Activated naive CD8-positive, alpha-beta T cell treated with anti-CD3 and anti-CD28 coated beads, Interleukin-2, amount 50 U/mL, for 24 hours (primary cell): ENCODE results near the gene NCOA6.

Experiments
- ATAC-seq: fragments of 150-1000 bp; cut with Tn5 transposase; one replicate; pipeline ENCODE4 v1.10.0; 2021
- DNase-seq: peaks from one replicate; pipeline ENCODE4 v3.0.0; 2021
- H3K27ac Mint-ChIP-seq: one replicate; pipeline ENCODE4 v1.8.0; 2021; ENCODE audit warnings: mild to moderate bottlenecking, mixed read lengths
- H3K27me3 Mint-ChIP-seq: one replicate; pipeline ENCODE4 v1.8.0; 2021; ENCODE audit warnings: mixed read lengths
- H3K36me3 Mint-ChIP-seq: one replicate; pipeline ENCODE4 v1.8.0; 2021; ENCODE audit warnings: low read depth, mixed read lengths
- H3K4me1 Mint-ChIP-seq: one replicate; pipeline ENCODE4 v1.8.0; 2021; ENCODE audit warnings: mixed read lengths
- H3K4me3 Mint-ChIP-seq: one replicate; pipeline ENCODE4 v1.8.0; 2021; ENCODE audit warnings: mild to moderate bottlenecking, moderate library complexity, mixed read lengths
- H3K9me3 Mint-ChIP-seq: one replicate; pipeline ENCODE4 v1.8.0; 2021; ENCODE audit warnings: mixed read lengths

The NCOA6 gene

DNA sequence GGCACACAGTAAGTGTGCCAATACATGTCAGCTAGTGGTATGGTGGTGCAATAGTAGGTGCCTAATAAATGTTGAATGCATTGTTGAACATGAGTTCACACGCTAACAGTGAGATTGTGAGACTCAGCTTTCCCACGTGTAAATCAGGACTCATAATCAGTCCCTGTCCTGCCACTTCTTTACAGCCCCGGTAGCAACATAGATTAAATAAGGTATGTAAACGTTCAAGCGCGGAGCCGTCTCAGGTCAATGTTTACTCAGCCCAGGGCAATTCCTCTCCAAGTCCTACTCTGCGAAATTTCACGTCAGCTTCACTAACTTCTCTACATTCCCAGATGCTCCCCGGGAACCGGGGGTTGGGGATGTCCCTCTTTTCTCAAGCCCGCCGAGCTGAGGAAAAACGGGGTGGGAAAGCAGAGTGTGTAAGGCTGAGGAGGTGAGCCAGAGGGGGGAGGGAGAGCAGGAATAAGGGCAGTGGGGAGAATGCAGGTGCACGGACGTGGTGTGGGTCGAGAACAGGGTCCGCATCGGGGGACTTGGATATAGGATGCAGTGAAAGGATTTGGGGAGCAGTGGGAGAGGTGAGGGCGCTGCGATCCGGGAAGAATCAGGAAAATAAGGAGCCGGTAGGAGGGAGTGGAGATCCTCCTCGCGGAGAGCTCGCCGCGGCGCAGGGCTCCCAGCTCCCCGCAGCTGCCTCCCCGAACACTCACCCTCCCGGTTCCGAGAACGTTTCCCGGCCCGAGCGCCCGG lies 121.9 kb downstream of the NCOA6 start:
- no peak for ATAC-seq
- Mint-ChIP-seq H3K9me3 (no peaks in the 10 kb centered on the region), H3K4me3 (peak overlapping the region; percentile 86), H3K36me3 (no peaks in the 10 kb centered on the region), H3K27ac (peak overlapping the region; percentile 76), H3K4me1 (peaks cover 17% of the 10 kb centered on the region), H3K27me3 (peaks cover 12% of the 10 kb centered on the region)
- no peak for DNase-seq

DNA sequence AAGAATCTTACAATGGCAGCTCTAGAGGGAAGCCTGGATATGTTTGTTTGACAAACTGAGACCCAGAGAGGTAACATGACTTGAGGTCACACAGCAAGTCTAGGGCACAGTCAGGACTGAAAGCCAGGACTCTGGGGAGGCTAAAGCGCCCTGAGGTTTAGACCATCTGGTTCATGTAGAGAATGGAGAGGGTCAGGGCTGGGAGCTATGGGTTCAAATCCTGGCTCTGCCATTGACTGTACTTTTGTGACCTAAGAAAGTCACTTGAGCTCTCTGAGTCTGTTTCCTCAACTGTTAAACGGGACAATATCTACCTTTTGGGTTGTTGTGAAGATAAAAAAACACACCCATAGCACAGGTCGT lies 122.4 kb downstream of the NCOA6 start:
- Mint-ChIP-seq H3K27ac (peak overlapping the region; percentile 76), H3K36me3 (no peaks in the 10 kb centered on the region), H3K4me1 (peaks cover 12% of the 10 kb centered on the region), H3K9me3 (no peaks in the 10 kb centered on the region), H3K4me3 (peak overlapping the region; percentile 86), H3K27me3 (peaks cover 12% of the 10 kb centered on the region)
- ATAC-seq (no peak), DNase-seq (no peak)

DNA sequence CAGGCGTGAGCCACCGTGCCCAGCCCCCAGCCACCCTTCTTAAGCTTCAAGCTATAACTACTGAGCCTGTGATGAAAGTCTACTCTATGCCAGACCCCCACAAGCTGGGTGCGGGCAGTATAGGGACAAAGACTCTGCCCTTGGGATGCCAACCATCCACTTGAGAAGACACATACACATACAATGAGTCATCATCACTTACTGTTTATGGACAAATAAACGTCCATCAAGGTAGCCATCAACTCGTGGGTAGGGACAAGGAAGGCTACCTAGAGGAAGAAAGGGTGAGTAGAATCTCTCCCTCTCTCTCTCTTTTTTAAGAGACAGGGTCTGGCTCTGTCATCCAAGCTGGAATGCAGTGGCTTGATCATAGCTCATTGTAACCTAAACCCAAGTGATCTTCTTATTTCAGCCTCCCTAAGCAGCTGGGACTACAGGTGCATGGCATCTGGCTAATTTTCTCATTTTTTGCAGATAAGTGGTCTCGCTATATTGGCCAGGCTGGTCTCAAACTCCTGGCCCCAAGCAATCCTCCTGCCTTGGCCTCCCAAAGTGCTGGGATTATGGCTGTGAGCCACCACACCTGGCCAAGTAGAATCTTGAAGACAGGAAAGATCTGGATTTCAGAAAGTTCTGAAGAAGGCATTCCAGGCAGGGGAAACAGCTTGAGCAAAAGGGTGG lies 123.9 kb downstream of the NCOA6 start:
- no peak for ATAC-seq
- no peak overlapping the region for H3K27ac Mint-ChIP-seq

DNA sequence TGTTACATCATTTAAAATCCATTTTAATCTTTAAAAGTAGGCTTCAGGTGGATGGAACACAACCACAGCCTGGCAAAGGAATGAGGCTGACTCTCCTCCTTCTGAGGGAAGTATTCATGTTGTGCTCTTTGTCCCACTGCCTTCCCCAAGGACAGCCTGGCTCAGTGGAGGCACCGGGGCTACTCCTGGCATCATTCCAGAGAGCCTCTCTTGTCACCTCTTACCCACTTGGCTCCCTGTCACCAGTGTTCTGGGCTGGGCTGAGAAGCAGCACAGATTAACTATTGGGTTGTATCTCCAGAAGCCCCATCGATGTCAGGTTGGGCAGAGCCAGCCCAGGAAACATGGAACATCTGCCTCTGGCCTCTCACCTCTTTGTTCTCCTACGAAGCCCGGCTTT lies 132.0 kb downstream of the NCOA6 start:
- H3K27ac Mint-ChIP-seq, result no peak overlapping the region
- no peaks in the 10 kb centered on the region for H3K27me3 Mint-ChIP-seq
- DNase-seq, result no peak
- no peaks in the 10 kb centered on the region for H3K36me3 Mint-ChIP-seq
- no peaks in the 10 kb centered on the region for H3K9me3 Mint-ChIP-seq
- no peak overlapping the region for H3K4me3 Mint-ChIP-seq
- no peak for ATAC-seq
- H3K4me1 Mint-ChIP-seq, result no peaks in the 10 kb centered on the region

More for the DNA sequence above, 123.9 kb downstream of the NCOA6 start:
- Mint-ChIP-seq H3K4me3 (no peak overlapping the region), H3K36me3 (no peaks in the 10 kb centered on the region), H3K27me3 (peaks cover 12% of the 10 kb centered on the region), H3K4me1 (peaks cover 10% of the 10 kb centered on the region), H3K9me3 (no peaks in the 10 kb centered on the region)
- DNase-seq, result no peak

GRCh38 chr20:34691838-34692237 lies 133.6 kb downstream of the NCOA6 start:
- no peaks in the 10 kb centered on the region for H3K36me3 Mint-ChIP-seq

DNA sequence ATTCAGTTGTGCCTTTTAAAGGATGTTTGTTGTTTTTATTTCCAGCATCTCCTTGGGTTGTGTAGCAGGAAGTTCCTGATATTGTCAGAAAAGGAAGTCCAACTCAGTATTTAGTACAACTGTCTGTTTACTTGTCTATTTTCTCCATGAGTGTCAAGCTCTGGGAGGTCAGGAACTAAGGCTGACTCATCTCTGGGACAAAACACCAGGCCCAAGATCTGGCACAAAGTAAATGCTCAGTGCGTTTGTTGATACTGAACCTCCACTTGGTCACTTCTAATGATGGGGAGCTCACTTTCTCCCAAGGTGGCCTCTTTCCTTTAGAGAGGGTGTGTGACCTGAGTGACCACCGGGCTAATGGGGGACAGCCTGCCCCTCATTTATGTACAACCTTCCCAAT lies 136.0 kb downstream of the NCOA6 start:
- no peaks in the 10 kb centered on the region for H3K4me1 Mint-ChIP-seq
- ATAC-seq (no peak), DNase-seq (no peak)
- no peaks in the 10 kb centered on the region for H3K36me3 Mint-ChIP-seq
- no peaks in the 10 kb centered on the region for H3K27me3 Mint-ChIP-seq
- H3K4me3 Mint-ChIP-seq, result no peak overlapping the region
- H3K9me3 Mint-ChIP-seq, result no peaks in the 10 kb centered on the region
- no peak overlapping the region for H3K27ac Mint-ChIP-seq

More at GRCh38 chr20:34691838-34692237, 133.6 kb downstream of the NCOA6 start:
- ATAC-seq (no peak), DNase-seq (no peak)
- Mint-ChIP-seq H3K4me1 (no peaks in the 10 kb centered on the region), H3K4me3 (no peak overlapping the region), H3K27ac (no peak overlapping the region), H3K9me3 (no peaks in the 10 kb centered on the region), H3K27me3 (no peaks in the 10 kb centered on the region)

GRCh38 chr20:34683667-34684066 lies 141.8 kb downstream of the NCOA6 start:
- no peaks in the 10 kb centered on the region for H3K27me3 Mint-ChIP-seq
- ATAC-seq, result no peak
- DNase-seq, result no peak
- peaks cover 8% of the 10 kb centered on the region for H3K4me1 Mint-ChIP-seq
- H3K36me3 Mint-ChIP-seq, result no peaks in the 10 kb centered on the region
- no peak overlapping the region for H3K4me3 Mint-ChIP-seq
- no peaks in the 10 kb centered on the region for H3K9me3 Mint-ChIP-seq
- H3K27ac Mint-ChIP-seq, result no peak overlapping the region

GRCh38 chr20:34680586-34681175 lies 144.8 kb downstream of the NCOA6 start:
- H3K27ac Mint-ChIP-seq, result peak overlapping the region; percentile 18
- ATAC-seq (no peak), DNase-seq (no peak)
- no peak overlapping the region for H3K4me3 Mint-ChIP-seq
- H3K36me3 Mint-ChIP-seq, result peaks cover 2% of the 10 kb centered on the region
- H3K9me3 Mint-ChIP-seq, result no peaks in the 10 kb centered on the region
- H3K4me1 Mint-ChIP-seq, result peaks cover 18% of the 10 kb centered on the region
- H3K27me3 Mint-ChIP-seq, result no peaks in the 10 kb centered on the region

- Mint-ChIP-seq H3K27ac (peak within 1 kb of the TSS; percentile 98), H3K4me3 (peak within 1 kb of the TSS; percentile 94), H3K27me3 (no peaks in the 10 kb centered on the region), H3K4me1 (peaks cover 29% of the 10 kb centered on the region), H3K36me3 (peaks cover 5% of the 10 kb centered on the region), H3K9me3 (no peaks in the 10 kb centered on the region)
- DNase-seq (peak; percentile 95), ATAC-seq (peak; percentile 99)
Measured at GRCh38 chr20:34676642-34677373, 148.6 kb downstream of the NCOA6 start, which contains the start of gene PIGU. PIGU (minus strand) TSS chr20:34677092; CDS start chr20:34677085, 7 bp downstream.

GRCh38 chr20:34675993-34676641 lies 149.3 kb downstream of the NCOA6 start:
- DNase-seq (no peak), ATAC-seq (no peak)
- Mint-ChIP-seq H3K27ac (peak overlapping the region; percentile 98), H3K27me3 (no peaks in the 10 kb centered on the region), H3K36me3 (peaks cover 5% of the 10 kb centered on the region), H3K9me3 (no peaks in the 10 kb centered on the region), H3K4me3 (peak overlapping the region; percentile 94), H3K4me1 (peaks cover 29% of the 10 kb centered on the region)

- no peaks in the 10 kb centered on the region for H3K27me3 Mint-ChIP-seq
- ATAC-seq (no peak), DNase-seq (no peak)
- peaks cover 25% of the 10 kb centered on the region for H3K4me1 Mint-ChIP-seq
- H3K4me3 Mint-ChIP-seq, result peak overlapping the region; percentile 94
- H3K27ac Mint-ChIP-seq, result peak overlapping the region; percentile 40
- H3K9me3 Mint-ChIP-seq, result no peaks in the 10 kb centered on the region
- peaks cover 5% of the 10 kb centered on the region for H3K36me3 Mint-ChIP-seq
Measured at GRCh38 chr20:34675561-34675960, 149.9 kb downstream of the NCOA6 start.

DNA sequence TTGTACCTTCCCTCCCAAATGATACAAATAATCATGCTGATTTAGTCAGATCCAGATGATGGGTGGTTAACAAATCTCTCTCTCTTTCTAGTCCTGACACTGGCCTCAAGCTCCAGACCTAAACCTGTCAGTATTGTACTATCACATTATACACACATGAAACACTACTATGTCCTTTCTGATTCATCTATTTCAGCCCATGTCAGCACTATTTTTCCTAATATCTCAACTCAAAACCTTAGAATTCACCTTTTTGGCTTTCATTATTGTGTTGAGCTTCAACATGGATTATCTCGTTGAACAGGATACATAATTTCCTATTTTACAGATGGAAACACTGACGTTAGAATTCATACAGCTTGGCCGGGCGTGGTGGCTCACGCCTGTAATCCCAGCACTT lies 152.0 kb downstream of the NCOA6 start:
- DNase-seq, result no peak
- Mint-ChIP-seq H3K4me1 (peaks cover 19% of the 10 kb centered on the region), H3K27ac (no peak overlapping the region), H3K36me3 (peaks cover 7% of the 10 kb centered on the region), H3K9me3 (no peaks in the 10 kb centered on the region), H3K4me3 (no peak overlapping the region), H3K27me3 (no peaks in the 10 kb centered on the region)
- no peak for ATAC-seq

GRCh38 chr20:34669094-34669493 lies 156.4 kb downstream of the NCOA6 start:
- no peak overlapping the region for H3K27ac Mint-ChIP-seq
- no peaks in the 10 kb centered on the region for H3K27me3 Mint-ChIP-seq
- DNase-seq (no peak), ATAC-seq (no peak)
- no peaks in the 10 kb centered on the region for H3K9me3 Mint-ChIP-seq
- peaks cover 6% of the 10 kb centered on the region for H3K36me3 Mint-ChIP-seq
- H3K4me1 Mint-ChIP-seq, result peaks cover 4% of the 10 kb centered on the region
- no peak overlapping the region for H3K4me3 Mint-ChIP-seq
